Lower lobe of right lung (tissue), 2 donors: ENCODE results near the gene DDX31. TPM values are rescaled to one million over a fixed set of nuclear protein-coding genes. Genes with fewer than 3 reads are reported as not detected.

Source experiments
- ATAC-seq, 2 donors: fragments of 200-7000 bp; cut with Tn5 transposase; one replicate each; pipeline ENCODE4 v1.9.1; 2020 to 2022; ENCODE audit warnings: mild to moderate bottlenecking in 2 of 2, moderate library complexity in 2 of 2
- DNase-seq: peaks from one replicate; pipeline ENCODE4 v3.0.0-alpha.2; 2020
- H3K27ac ChIP-seq: fragments of 200-600 bp; one replicate; pipeline ENCODE4 v1.8.0; 2022
- H3K27me3 ChIP-seq: fragments of 200-600 bp; one replicate; pipeline ENCODE4 v1.8.0; 2022; ENCODE audit warnings: low read depth
- H3K36me3 ChIP-seq: fragments of 200-600 bp; one replicate; pipeline ENCODE4 v1.8.0; 2022; ENCODE audit warnings: mild to moderate bottlenecking
- H3K4me1 ChIP-seq: fragments of 200-600 bp; one replicate; pipeline ENCODE4 v1.8.0; 2022
- H3K4me3 ChIP-seq: fragments of 200-600 bp; one replicate; pipeline ENCODE4 v1.8.0; 2022; ENCODE audit warnings: mild to moderate bottlenecking
- H3K9me3 ChIP-seq: fragments of 200-600 bp; one replicate; pipeline ENCODE4 v1.8.0; 2022
- intact Hi-C: fragments of 100-400 bp; cut with DNase I; formaldehyde crosslinking; loops from one replicate; pipeline ENCODE4 v1.11.0; 2022
- total RNA-seq: library from RNA; stranded (reverse); fragmentation: NEBNext Ultra II Directional; extraction: Animal tissue kit (Norgen Biotek cat#: 25700); gene quantifications from one replicate; pipeline ENCODE4 v1.2.1, GENCODE V29; 2021
- TF ChIP-seq, protein P1 (sequence below): fragments of 200-600 bp; IDR thresholded peaks from one replicate; pipeline ENCODE4 v1.8.0; 2022; ENCODE audit warnings: antibody characterized with exemption, mild to moderate bottlenecking
- donor health status: DM: no; HTN: yes; CAD: no; lungs with severe emphysema.

The DDX31 gene
- total RNA-seq, 1 donor from 2014 or later: 14.1 TPM

DNA sequence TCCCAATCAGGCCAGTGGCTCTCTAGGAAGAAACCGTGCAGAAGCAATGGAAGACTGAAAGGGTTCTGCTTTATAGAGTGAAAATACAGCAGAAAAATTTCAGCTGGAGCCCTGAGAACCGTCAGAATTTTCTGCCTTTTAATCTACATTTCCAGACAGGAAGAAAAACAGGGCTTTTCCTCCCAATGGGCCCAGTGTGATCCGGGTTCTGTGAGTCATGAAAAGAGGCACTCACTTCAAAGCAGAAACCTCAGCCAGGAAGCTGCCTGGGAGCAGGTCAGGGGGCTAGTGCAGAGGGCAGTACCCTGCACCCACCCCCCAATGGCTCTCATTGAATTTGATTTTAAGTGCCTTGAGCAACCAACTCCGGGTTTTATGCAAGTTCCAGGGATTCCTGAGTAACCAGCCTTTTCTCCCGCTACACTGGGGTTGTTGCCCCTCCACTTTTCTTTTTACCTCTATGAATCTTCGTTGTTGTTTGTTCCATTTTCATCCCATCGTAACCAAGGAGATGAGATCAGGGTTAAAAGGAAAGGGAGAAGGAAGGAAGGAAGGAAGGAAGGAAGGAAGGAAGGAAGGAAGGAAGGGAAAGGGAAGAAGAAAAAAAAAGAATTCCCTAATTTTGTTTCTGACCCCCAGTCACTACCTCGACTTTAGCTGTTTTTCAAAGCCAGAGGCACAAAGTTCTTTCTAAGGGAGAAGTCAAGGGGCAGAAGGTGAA lies 86.0 kb downstream of the DDX31 start:
- intact Hi-C loops: no loop called here
- peaks cover 99% of the 10 kb centered on the region for H3K27me3 ChIP-seq
- ATAC-seq: no peak

DNA sequence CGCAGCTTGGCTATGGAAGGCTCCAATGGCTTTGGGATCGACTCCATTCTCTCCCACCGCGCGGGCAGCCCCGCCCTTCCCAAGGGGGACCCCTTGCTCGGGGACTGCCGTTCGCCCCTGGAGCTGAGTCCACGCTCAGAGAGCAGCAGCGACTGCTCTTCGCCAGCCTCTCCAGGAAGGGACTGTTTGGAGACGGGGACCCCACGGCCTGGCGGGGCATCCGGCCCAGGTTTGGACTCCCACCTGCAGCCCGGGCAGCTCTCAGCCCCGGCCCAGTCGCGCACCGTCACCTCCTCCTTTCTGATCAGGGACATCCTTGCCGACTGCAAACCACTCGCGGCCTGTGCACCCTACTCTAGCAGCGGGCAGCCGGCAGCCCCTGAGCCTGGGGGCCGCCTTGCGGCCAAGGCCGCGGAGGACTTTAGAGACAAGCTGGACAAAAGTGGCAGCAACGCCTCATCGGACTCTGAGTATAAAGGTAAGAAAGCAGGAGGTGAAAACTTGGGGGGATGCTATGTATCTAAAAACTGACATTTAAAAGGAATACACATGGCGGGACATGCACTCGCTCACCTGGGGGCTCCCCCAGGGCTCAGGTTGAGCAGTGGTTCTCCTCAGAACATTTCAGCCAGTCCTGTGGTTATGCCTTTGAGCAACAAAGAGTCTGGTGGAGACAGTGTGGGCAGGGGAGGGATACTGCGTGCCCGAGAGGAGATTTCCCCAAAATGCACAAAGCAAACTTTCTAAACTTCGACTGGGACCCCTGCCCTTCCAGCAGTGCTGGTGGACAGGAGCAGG lies 86.8 kb downstream of the DDX31 start:
- no peaks in the 10 kb centered on the region for H3K36me3 ChIP-seq
- H3K27ac ChIP-seq: no peak overlapping the region
- ATAC-seq: no peak
- no peaks in the 10 kb centered on the region for H3K9me3 ChIP-seq
- peaks cover 99% of the 10 kb centered on the region for H3K27me3 ChIP-seq
- intact Hi-C loops: no loop called here
- peaks cover 8% of the 10 kb centered on the region for H3K4me1 ChIP-seq
- TF ChIP-seq, protein P1, sequence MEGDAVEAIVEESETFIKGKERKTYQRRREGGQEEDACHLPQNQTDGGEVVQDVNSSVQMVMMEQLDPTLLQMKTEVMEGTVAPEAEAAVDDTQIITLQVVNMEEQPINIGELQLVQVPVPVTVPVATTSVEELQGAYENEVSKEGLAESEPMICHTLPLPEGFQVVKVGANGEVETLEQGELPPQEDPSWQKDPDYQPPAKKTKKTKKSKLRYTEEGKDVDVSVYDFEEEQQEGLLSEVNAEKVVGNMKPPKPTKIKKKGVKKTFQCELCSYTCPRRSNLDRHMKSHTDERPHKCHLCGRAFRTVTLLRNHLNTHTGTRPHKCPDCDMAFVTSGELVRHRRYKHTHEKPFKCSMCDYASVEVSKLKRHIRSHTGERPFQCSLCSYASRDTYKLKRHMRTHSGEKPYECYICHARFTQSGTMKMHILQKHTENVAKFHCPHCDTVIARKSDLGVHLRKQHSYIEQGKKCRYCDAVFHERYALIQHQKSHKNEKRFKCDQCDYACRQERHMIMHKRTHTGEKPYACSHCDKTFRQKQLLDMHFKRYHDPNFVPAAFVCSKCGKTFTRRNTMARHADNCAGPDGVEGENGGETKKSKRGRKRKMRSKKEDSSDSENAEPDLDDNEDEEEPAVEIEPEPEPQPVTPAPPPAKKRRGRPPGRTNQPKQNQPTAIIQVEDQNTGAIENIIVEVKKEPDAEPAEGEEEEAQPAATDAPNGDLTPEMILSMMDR: no peak
- DNase-seq: no peak
- no peak overlapping the region for H3K4me3 ChIP-seq

More for the DNA sequence above, 86.0 kb downstream of the DDX31 start:
- DNase-seq: no peak
- H3K9me3 ChIP-seq: no peaks in the 10 kb centered on the region
- TF ChIP-seq, protein P1: no peak
- H3K27ac ChIP-seq: no peak overlapping the region
- peaks cover 8% of the 10 kb centered on the region for H3K4me1 ChIP-seq
- H3K4me3 ChIP-seq: no peak overlapping the region
- no peaks in the 10 kb centered on the region for H3K36me3 ChIP-seq

DNA sequence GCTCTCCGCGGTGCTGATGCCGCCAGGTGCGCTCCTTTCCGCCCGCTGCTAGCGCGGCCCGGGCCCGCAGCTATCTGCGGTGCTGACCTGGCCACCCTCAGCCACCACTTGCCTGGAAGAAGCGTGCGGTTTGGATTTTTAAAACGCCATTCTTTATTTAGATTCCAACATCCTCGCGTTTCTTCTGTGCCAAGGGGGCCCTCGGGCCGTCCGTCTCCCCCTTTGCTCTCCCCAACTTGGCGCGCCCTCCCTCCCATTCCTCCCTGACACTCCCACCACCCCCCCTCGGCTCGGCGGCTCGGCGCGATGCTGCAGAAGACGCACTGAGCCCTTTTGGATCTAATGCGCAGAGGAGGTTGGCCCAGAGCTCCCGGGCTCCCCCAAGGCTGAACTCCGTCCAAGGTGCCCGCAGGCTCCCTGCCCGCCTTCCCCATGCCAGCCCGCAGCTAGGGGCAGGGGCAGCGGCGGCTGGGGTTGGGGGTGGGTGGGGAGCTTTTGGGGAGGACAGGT lies 87.5 kb downstream of the DDX31 start, which contains the start of gene BARHL1:
TSS of gene BARHL1 (plus strand) at position 331 of the 510 bp plus-strand sequence. CDS start 192 bp downstream, outside the sequence.
- Histone ChIP-seq H3K9me3 (no peaks in the 10 kb centered on the region), H3K4me1 (peaks cover 8% of the 10 kb centered on the region), H3K4me3 (peak within 1 kb of the TSS; percentile 38), H3K36me3 (no peaks in the 10 kb centered on the region), H3K27me3 (peaks cover 98% of the 10 kb centered on the region), H3K27ac (no peak within 1 kb of the TSS)
- DNase-seq (no peak), ATAC-seq (no peak)
- intact Hi-C loops: no loop called here
- TF ChIP-seq, protein P1: no peak

DNA sequence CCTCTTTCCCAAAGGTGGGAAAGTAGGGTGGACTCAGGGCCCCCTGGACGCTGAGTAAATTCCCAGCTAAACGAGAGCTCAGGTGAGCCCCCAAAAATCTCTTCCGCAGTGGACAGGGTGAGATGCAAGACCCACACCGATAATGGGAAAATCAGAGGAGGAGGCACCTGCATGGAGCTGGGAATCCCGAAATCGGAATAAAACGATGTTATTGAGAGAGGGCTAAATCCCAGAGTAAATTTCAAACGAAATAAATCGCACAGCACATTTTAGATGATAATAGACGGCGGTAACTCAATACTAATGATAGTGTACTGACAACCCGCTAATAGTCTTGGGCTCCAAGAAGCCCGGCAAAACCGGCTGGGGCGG lies 90.4 kb downstream of the DDX31 start:
- H3K36me3 ChIP-seq: no peaks in the 10 kb centered on the region
- H3K27me3 ChIP-seq: peaks cover 89% of the 10 kb centered on the region
- H3K4me3 ChIP-seq: no peak overlapping the region
- TF ChIP-seq, protein P1: no peak
- DNase-seq (no peak), ATAC-seq (no peak)
- intact Hi-C loops: no loop called here
- H3K27ac ChIP-seq: no peak overlapping the region
- no peaks in the 10 kb centered on the region for H3K9me3 ChIP-seq
- H3K4me1 ChIP-seq: peaks cover 8% of the 10 kb centered on the region

DNA sequence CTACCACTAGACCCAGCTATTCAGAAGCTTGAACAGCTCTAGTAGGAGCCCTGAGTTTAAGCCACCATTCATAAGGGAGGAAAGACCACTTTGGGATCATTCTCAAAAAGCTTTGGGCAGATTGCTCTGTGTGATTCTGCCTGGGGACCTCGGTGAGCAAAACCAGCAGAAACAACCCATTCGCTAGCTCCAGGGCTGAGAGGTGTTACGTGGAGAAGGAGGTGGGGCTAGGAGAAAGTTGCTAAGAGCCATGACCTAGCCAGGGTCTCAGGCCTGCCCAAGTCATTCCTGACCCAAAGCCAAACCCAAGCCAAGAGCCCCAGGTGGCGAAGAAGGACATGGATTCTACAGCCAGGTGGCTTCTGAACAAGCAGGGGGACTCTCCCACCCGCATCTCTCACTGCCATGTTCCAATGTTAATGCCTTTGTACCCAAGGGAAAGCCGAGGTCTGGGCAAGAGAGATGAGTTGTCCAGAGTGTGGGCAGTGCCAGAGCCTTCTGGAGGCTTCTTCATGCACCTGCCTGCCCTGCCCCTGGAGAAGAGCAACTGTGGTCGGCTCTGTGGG lies 91.3 kb downstream of the DDX31 start:
- intact Hi-C loops: no loop called here
- no peaks in the 10 kb centered on the region for H3K36me3 ChIP-seq
- no peak overlapping the region for H3K27ac ChIP-seq
- H3K27me3 ChIP-seq: peaks cover 79% of the 10 kb centered on the region
- peaks cover 8% of the 10 kb centered on the region for H3K4me1 ChIP-seq
- DNase-seq (peak; percentile 17), ATAC-seq (no peak)
- no peak overlapping the region for H3K4me3 ChIP-seq
- TF ChIP-seq, protein P1: no peak
- H3K9me3 ChIP-seq: no peaks in the 10 kb centered on the region
